HG03135 (cell line): ENCODE measurements around the gene NSL1.
A peak's percentile ranks its signal among the peaks of the same experiment; 100 is the strongest.
"Not testable (repeated sequence)": the region's sequence is repeated elsewhere in the genome, so short reads cannot be mapped to it uniquely, and the experiment has no call there.

Experiments
- ATAC-seq: cut with Tn5 transposase; IDR thresholded peaks from one replicate; pipeline ENCODE4 v1.9.1; 2021; ENCODE audit warnings: mild to moderate bottlenecking, moderate library complexity; ENCODE audit not compliant: unreplicated experiment

Gene NSL1

DNA sequence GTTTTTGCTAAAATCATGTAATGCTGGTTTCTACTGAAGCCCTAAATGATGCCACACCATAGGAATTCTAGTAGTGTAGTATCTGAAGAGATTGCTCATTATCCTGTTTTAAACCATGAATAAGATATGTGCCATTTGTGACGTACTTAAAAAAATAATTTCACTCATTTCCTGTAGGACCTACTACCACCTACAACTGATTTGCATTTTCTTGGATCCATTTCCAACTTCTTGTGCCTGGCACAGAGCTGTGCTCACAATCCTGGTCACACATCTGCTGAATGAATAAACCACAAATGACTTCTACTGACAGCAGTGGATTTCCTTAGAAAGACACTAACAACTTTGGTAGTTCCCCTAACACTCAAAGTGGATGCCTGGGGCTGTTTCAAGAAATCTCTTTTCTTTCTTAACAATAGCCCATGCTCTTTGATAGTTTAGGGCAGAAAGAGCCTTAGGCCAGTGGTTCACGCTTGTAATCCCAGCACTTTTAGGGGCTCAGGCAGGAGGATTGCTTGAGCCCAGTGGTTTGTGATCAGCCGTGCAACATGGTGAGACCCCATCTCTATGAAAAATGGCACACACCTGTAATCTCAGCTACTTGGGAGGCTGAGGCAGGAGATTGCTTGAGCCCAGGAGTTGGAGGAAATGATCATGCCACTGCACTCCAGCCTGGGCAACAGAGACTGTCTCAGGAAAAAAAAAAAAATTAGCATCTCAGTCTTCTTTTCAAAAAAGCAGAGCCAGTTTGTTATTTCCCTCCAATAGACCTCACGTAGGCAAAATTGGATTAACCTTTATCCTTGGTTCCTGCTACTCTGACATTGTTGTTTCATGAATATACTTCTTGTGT, 78.9 kb downstream of the NSL1 start:
- no peak for ATAC-seq

DNA sequence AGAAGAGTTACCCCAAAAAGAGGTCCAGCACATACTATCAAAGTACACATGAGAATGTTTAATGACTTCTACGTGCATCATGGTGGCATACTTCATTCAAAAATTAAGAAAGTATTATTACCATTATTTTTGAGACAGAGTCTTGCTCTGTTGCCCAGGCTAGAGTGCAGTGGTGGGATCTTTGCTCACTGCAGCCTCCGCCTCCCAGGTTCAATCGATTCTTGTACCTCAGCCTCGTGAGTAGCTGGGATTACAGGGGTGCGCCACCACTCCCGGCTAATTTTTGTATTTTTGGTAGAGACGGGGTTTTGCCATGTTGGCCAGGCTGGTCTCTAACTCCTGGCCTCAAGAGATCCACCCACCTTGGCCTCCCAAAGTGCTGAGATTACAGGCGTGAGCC, 79.6 kb downstream of the NSL1 start:
- not testable (repeated sequence) for ATAC-seq

- no peak for ATAC-seq
These were observed 81.0 kb downstream of the NSL1 start for GRCh38 chr1:212710566-212710965.

- ATAC-seq: no peak
These were observed 87.5 kb downstream of the NSL1 start for GRCh38 chr1:212703991-212704564.

- ATAC-seq: no peak
These were observed 88.9 kb downstream of the NSL1 start for GRCh38 chr1:212702672-212703071.

GRCh38 chr1:212701910-212702309, 89.7 kb downstream of the NSL1 start:
- no peak for ATAC-seq

DNA sequence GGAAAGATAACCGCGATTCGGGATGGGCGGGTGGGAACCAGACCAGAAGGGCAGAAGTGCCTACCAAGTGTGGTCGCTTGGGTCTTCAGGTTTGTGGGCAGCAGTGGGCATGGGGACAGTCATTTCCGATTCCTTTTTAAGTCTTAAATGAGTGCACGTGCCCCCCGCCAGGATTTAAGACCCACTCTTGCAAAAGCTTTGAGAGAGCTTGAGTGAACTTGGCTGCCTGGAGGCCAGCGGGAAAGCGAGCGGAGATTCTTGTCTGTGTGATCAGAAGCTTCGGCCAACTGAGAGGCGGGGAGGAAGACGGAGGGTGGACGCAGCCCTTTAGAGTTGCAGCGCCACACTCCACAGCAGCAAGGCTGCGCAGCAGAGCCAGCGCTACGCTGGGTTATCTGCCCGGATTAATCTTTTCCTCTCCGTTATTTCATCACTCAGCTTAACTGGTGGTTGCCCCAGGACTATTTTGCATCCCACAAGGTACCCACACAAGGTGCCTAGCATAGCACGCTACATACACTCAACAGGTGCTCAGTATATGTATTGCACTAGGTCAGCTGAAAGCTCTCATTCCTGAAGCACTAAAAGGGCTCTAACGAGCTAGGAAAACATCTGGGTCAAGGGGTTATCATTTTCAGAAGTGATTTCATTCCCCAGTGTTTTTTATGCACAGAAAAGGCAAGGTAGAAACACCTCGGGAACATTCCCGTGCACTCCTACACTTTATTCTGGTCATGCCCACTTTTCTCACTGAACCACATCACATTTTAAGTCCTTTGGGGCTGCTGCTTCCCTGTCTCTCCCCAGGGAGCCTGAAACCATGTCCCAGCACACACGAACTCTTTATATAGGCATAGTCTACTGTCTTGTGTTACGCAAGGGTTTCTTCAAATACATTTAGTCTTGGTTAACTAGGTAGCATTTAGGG, 90.4 kb downstream of the NSL1 start:
- ATAC-seq: no peak

- ATAC-seq: peak; percentile 39
These were observed 91.2 kb downstream of the NSL1 start for GRCh38 chr1:212700223-212700891.

- ATAC-seq: peak; percentile 23
These were observed 91.9 kb downstream of the NSL1 start, which contains the start of gene BATF3 for GRCh38 chr1:212699625-212700222. TSS of gene BATF3 (minus strand) at chr1:212699840. CDS start at chr1:212699762, 78 bp downstream.

- peak; percentile 48 for ATAC-seq
These were observed 92.4 kb downstream of the NSL1 start for GRCh38 chr1:212699104-212699624.

- no peak for ATAC-seq
These were observed 93.0 kb downstream of the NSL1 start for GRCh38 chr1:212698467-212699103.

GRCh38 chr1:212696721-212697331, 94.8 kb downstream of the NSL1 start:
- no peak for ATAC-seq

DNA sequence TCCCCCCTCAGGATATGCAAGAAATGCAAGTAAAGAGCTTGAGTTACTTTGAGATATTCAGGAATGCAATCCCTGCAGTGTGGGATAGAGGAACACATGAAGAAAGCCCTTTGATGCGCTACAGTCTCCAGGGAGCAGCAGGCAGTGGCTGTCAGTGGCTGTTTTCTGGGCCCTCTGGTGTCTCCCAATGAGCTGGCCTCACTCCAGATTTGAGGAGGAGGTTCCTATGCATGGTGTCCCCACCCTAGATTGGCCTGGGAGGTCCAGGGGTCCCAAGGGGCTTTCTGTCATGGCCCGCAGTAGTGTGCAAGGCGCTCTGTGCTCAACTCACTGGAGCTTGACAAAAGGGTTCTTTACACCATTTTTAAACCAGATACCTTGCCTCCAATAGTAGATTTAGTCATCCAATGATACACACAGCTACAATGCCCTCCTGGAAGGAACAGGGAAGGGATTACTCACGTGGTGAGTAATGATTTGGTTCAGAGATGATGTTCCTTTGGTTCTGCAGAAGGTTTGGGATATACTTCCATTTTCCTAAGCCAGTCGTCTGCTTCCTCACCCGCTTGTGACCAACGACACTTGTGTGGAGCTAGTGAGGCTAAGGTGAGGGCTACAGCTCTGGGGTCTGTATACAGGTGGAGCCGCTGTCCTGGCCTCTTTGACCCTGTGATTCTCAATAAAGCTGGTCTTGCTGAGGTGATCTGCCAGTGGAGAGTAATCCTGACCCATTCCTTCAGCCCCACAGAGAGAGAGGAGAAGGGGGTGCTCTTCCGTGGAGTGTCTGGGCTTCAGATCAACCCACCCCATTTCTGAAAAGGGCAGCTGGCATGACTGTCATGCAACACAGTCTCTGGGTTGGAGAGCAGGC, 98.6 kb downstream of the NSL1 start:
- no peak for ATAC-seq

GRCh38 chr1:212691561-212692071, 100.0 kb downstream of the NSL1 start:
- ATAC-seq: no peak

GRCh38 chr1:212690816-212691403, 100.7 kb downstream of the NSL1 start:
- ATAC-seq: no peak

GRCh38 chr1:212689758-212690529, 101.6 kb downstream of the NSL1 start:
- ATAC-seq: no peak

GRCh38 chr1:212689196-212689725, 102.3 kb downstream of the NSL1 start:
- ATAC-seq: no peak
